HEK293T (cell line): Measurements from ENCODE around the gene POLR3E.
"Not testable (repeated sequence)": the region's sequence is repeated elsewhere in the genome, so short reads cannot be mapped to it uniquely, and the experiment has no call there.

Experiments used
- CTCF ChIA-PET: fragments of 350-600 bp; formaldehyde crosslinking; extraction: SDS; loops from one replicate; lab custom pipeline; 2021; ENCODE audit warnings: antibody characterized with exemption, inconsistent platforms; lab: Yijun Ruan, JAX
- POLR2A ChIA-PET: fragments of 350-600 bp; formaldehyde crosslinking; extraction: SDS; loops from one replicate; lab custom pipeline; 2020; ENCODE audit warnings: antibody characterized with exemption, inconsistent platforms; lab: Yijun Ruan, JAX
- DNase-seq: peaks from one replicate; pipeline ENCODE4 v3.0.0; 2012; ENCODE audit warnings: mixed read lengths; ENCODE audit errors: extremely low spot score
- ARNT ChIP-seq: fragments of 450-650 bp; IDR thresholded peaks from 2 replicates; pipeline ENCODE4 v1.6.1; 2017; ENCODE audit warnings: mild to moderate bottlenecking
- BHLHE40 ChIP-seq: fragments of 450-650 bp; IDR thresholded peaks from 2 replicates; pipeline ENCODE4 v1.6.1; 2016; ENCODE audit warnings: mild to moderate bottlenecking, moderate library complexity, borderline replicate concordance
- CTBP1 ChIP-seq: fragments of 450-650 bp; IDR thresholded peaks from 2 replicates; pipeline ENCODE4 v1.6.1; 2016; ENCODE audit warnings: borderline replicate concordance
- ELF4 ChIP-seq: fragments of 450-650 bp; IDR thresholded peaks from 2 replicates; pipeline ENCODE4 v1.6.1; 2017; ENCODE audit warnings: antibody characterized with exemption
- FOXA1 ChIP-seq: fragments of 450-650 bp; IDR thresholded peaks from 2 replicates; pipeline ENCODE4 v1.6.1; 2016; ENCODE audit warnings: mild to moderate bottlenecking
- FOXK2 ChIP-seq: fragments of 450-650 bp; IDR thresholded peaks from 2 replicates; pipeline ENCODE4 v1.6.1; 2016; ENCODE audit warnings: mild to moderate bottlenecking
- FOXM1 ChIP-seq: fragments of 450-650 bp; IDR thresholded peaks from 2 replicates; pipeline ENCODE4 v1.6.1; 2017; ENCODE audit warnings: mild to moderate bottlenecking, borderline replicate concordance
- HDGF ChIP-seq: fragments of 450-650 bp; IDR thresholded peaks from 2 replicates; pipeline ENCODE4 v1.6.1; 2017; ENCODE audit warnings: antibody characterized with exemption, borderline replicate concordance
- L3MBTL2 ChIP-seq: fragments of 450-650 bp; conservative IDR thresholded peaks from 2 replicates; pipeline ENCODE4 v1.6.1; 2016; ENCODE audit warnings: mild to moderate bottlenecking
- LEF1 ChIP-seq: fragments of 450-650 bp; IDR thresholded peaks from 2 replicates; pipeline ENCODE4 v1.6.1; 2017; ENCODE audit warnings: mild to moderate bottlenecking, borderline replicate concordance
- NFRKB ChIP-seq: fragments of 450-650 bp; IDR thresholded peaks from 2 replicates; pipeline ENCODE4 v1.6.1; 2016; ENCODE audit warnings: mild to moderate bottlenecking, moderate library complexity
- SP1 ChIP-seq: fragments of 450-650 bp; IDR thresholded peaks from 2 replicates; pipeline ENCODE4 v1.6.1; 2017
- SUZ12 ChIP-seq: fragments of 450-650 bp; IDR thresholded peaks from 2 replicates; pipeline ENCODE4 v1.6.1; 2016; ENCODE audit warnings: mild to moderate bottlenecking
- TARDBP ChIP-seq: fragments of 450-650 bp; IDR thresholded peaks from 2 replicates; pipeline ENCODE4 v1.6.1; 2016
- ZNF384 ChIP-seq: fragments of 450-650 bp; IDR thresholded peaks from 2 replicates; pipeline ENCODE4 v1.6.1; 2016
- TF ChIP-seq, protein P1 (sequence below): fragments of 450-650 bp; IDR thresholded peaks from 2 replicates; pipeline ENCODE4 v1.6.1; 2016

POLR3E gene

GRCh38 chr16:22342082-22342481, 44.9 kb downstream of the POLR3E start:
- POLR2A ChIA-PET, result no interaction called here
- no peak for DNase-seq
- TF ChIP-seq FOXA1 (no peak), BHLHE40 (no peak), ZNF384 (no peak), ELF4 (no peak), FOXM1 (no peak), TARDBP (no peak), L3MBTL2 (no peak), NFRKB (no peak), ARNT (no peak), LEF1 (no peak), FOXK2 (no peak)
- TF ChIP-seq, protein P1, sequence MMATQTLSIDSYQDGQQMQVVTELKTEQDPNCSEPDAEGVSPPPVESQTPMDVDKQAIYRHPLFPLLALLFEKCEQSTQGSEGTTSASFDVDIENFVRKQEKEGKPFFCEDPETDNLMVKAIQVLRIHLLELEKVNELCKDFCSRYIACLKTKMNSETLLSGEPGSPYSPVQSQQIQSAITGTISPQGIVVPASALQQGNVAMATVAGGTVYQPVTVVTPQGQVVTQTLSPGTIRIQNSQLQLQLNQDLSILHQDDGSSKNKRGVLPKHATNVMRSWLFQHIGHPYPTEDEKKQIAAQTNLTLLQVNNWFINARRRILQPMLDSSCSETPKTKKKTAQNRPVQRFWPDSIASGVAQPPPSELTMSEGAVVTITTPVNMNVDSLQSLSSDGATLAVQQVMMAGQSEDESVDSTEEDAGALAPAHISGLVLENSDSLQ, result no peak
- CTCF ChIA-PET, result no interaction called here

DNA sequence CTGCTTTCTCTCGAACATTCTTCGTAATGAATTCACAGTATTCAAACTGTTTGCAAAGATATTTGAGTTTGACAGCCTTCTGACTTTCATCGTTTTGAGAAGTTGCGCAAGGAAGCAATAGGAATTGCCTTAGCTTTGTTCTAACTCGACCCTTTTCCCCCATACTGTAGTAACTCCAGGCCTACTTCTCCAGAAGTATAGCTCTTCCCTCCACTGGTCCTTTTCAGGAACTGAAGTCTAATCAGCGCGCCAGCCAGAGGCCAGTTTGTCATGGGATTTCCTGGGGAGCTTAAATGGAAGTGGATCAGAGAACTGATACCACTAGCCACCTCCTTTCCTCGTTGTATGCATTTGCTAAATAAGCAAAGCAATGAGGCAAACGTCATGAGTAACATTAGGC, 49.3 kb downstream of the POLR3E start:
- POLR2A ChIA-PET, result interaction anchor here (1.2 kb wide), 1 partner anchor 1046 kb away, joined by 3 read pairs; no protein-coding TSS in a partner anchor
- CTCF ChIA-PET, result no interaction called here
- TF ChIP-seq L3MBTL2 (no peak), HDGF (no peak), BHLHE40 (no peak), SUZ12 (no peak), FOXK2 (no peak), NFRKB (no peak), ARNT (no peak), CTBP1 (no peak), FOXM1 (no peak), SP1 (no peak), FOXA1 (no peak), LEF1 (no peak), TARDBP (no peak), ELF4 (no peak), ZNF384 (no peak)
- TF ChIP-seq, protein P1, result no peak
- no peak for DNase-seq

- no peak for TF ChIP-seq ARNT
- no peak for TF ChIP-seq FOXA1
- no peak for TF ChIP-seq HDGF
- DNase-seq, result no peak
- ChIA-PET CTCF (interaction anchor here (0.7 kb wide), 1 partner anchor 30 kb away, joined by 3 read pairs; no protein-coding TSS in a partner anchor), POLR2A (no interaction called here)
Observed at GRCh38 chr16:22347100-22347820, 50.1 kb downstream of the POLR3E start.

DNA sequence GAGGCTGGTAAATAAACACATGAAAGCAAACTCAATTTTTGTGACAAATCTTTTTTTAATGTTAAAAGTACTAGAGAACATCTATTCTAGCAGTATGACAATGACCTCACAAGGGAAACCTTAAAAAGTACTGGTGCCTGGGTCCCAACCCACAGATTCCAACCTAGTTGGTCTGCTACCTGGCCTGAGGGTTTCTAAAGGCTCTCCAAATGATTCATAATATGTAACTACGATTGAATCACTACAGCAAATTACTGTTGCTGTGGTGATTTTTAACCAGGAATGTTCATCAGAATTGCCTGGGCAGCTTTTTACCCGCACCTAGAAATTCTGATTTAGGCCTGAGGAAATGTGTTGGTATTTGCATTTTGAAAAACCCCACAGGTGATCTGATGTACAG, 51.1 kb downstream of the POLR3E start:
- DNase-seq, result no peak
- TF ChIP-seq FOXA1 (no peak), TARDBP (no peak), NFRKB (no peak), LEF1 (no peak), SP1 (no peak), FOXM1 (no peak), HDGF (no peak), FOXK2 (no peak), ZNF384 (no peak), L3MBTL2 (no peak), CTBP1 (no peak), ELF4 (no peak), SUZ12 (no peak)
- TF ChIP-seq, protein P1, result no peak
- CTCF ChIA-PET, result interaction anchor here (0.7 kb wide), 1 partner anchor 29 kb away, joined by 3 read pairs; no protein-coding TSS in a partner anchor
- POLR2A ChIA-PET, result no interaction called here

- POLR2A ChIA-PET, CTCF ChIA-PET, DNase-seq: not testable (repeated sequence)
Observed at GRCh38 chr16:22351017-22351416, 53.8 kb downstream of the POLR3E start.

DNA sequence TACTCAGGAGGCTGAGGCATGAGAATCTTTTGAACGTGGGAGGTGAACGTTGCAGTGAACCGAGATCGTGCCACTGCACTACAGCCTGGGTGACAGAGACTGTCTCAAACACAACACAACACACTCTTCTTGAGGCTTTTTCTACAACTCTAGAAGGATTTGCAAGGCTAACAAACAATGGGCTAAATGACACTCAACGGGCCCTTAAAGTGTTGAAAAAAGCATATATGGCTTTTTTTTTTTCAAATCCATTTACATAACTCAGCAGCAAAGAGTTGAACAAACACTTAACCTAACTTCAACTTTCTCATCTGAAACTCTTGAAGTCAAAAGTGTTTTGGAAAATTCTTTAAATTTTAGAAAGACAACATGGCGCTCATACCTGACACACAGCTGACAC, 54.9 kb downstream of the POLR3E start:
- TF ChIP-seq, protein P1, result no peak
- TF ChIP-seq ZNF384, result no peak
- no peak for TF ChIP-seq HDGF
- no peak for TF ChIP-seq FOXK2
- TF ChIP-seq FOXM1, result no peak
- no peak for TF ChIP-seq SP1
- ChIA-PET CTCF (interaction anchor here (0.6 kb wide), 1 partner anchor 1545 kb away, joined by 3 read pairs; no protein-coding TSS in a partner anchor), POLR2A (no interaction called here)
- DNase-seq, result no peak
